Stimulated activated naive B cell treated with anti-CD40 and anti-IgM and Interleukin-4, amounts not matched to agents 10 μg/mL and 1 μg/mL and 100 μg/mL, for 72 hours (primary cell): ENCODE data around the gene SMG6.
"Not testable (repeated sequence)": the region's sequence is repeated elsewhere in the genome, so short reads cannot be mapped to it uniquely, and the experiment has no call there.

Experiments
- ATAC-seq, 2 donors: fragments of 150-1000 bp; cut with Tn5 transposase; replicated peaks; 2 replicates each; pipeline ENCODE4 v1.10.0; 2021; ENCODE audit warnings: moderate library complexity in 1 of 2
- DNase-seq: peaks from one replicate; pipeline ENCODE4 v3.0.0; 2021
- H3K27ac Mint-ChIP-seq: one replicate; pipeline ENCODE4 v1.8.0; 2022; ENCODE audit warnings: mild to moderate bottlenecking, mixed read lengths
- H3K27me3 Mint-ChIP-seq, 2 donors: one replicate each; pipeline ENCODE4 v1.8.0; 2022; ENCODE audit warnings: mixed read lengths in 2 of 2
- H3K36me3 Mint-ChIP-seq, 2 donors: one replicate each; pipeline ENCODE4 v1.8.0; 2022; ENCODE audit warnings: mixed read lengths in 2 of 2, mild to moderate bottlenecking in 1 of 2
- H3K4me1 Mint-ChIP-seq, 2 donors: one replicate each; pipeline ENCODE4 v1.8.0; 2022; ENCODE audit warnings: mixed read lengths in 2 of 2, mild to moderate bottlenecking in 1 of 2
- H3K4me3 Mint-ChIP-seq, 2 donors: one replicate each; pipeline ENCODE4 v1.8.0; 2022; ENCODE audit warnings: mild to moderate bottlenecking in 2 of 2, mixed read lengths in 2 of 2, moderate library complexity in 1 of 2
- H3K9me3 Mint-ChIP-seq, 2 donors: one replicate each; pipeline ENCODE4 v1.8.0; 2022; ENCODE audit warnings: mixed read lengths in 2 of 2, mild to moderate bottlenecking in 1 of 2

The SMG6 gene

GRCh38 chr17:2022647-2023240, 280.8 kb downstream of the SMG6 start:
- peaks cover 14 to 31% of the 10 kb centered on the region in 2 donors for H3K4me1 Mint-ChIP-seq
- H3K36me3 Mint-ChIP-seq: no peaks in the 10 kb centered on the region
- H3K9me3 Mint-ChIP-seq: no peaks in the 10 kb centered on the region
- peak overlapping the region in 1 of 2 donors; percentile 33 for H3K4me3 Mint-ChIP-seq
- H3K27ac Mint-ChIP-seq: no peak overlapping the region
- peaks cover 59 to 72% of the 10 kb centered on the region in 2 donors for H3K27me3 Mint-ChIP-seq
- DNase-seq (no peak), ATAC-seq (no peak)

DNA sequence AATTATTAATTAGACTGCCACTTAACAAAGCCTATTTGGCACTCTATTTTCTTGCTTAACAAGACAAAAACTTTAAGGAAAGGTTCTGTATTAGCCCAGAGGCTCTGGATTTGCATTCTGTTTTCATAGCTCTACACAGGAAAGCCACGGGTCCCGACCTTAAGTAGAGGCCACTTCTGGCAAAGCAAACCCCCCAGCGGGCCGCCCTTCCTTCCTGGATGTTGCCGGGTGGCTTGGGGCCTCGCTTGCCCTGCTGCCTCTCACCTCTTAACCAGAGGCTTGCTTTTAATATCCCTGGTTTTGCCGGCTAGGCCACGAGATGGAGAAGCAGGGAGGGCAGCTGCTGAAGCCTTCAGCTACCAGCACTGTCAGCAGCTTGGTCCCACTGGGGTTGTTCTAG, 282.9 kb downstream of the SMG6 start:
- no peak for ATAC-seq

GRCh38 chr17:2019723-2020122, 283.9 kb downstream of the SMG6 start:
- Mint-ChIP-seq H3K27me3 (peaks cover 54% of the 10 kb centered on the region in 2 donors), H3K36me3 (no peaks in the 10 kb centered on the region), H3K4me1 (peaks cover 4 to 20% of the 10 kb centered on the region in 2 donors), H3K4me3 (no peak overlapping the region), H3K9me3 (no peaks in the 10 kb centered on the region), H3K27ac (no peak overlapping the region)
- ATAC-seq: no peak
- no peak for DNase-seq

More for the DNA sequence above, 282.9 kb downstream of the SMG6 start:
- peaks cover 51 to 58% of the 10 kb centered on the region in 2 donors for H3K27me3 Mint-ChIP-seq
- H3K27ac Mint-ChIP-seq: no peak overlapping the region
- DNase-seq: no peak
- peaks cover 7 to 23% of the 10 kb centered on the region in 2 donors for H3K4me1 Mint-ChIP-seq
- H3K4me3 Mint-ChIP-seq: no peak overlapping the region
- no peaks in the 10 kb centered on the region for H3K36me3 Mint-ChIP-seq
- H3K9me3 Mint-ChIP-seq: no peaks in the 10 kb centered on the region

- ATAC-seq (no peak), DNase-seq (no peak)
- peaks cover 58% of the 10 kb centered on the region in 2 donors for H3K27me3 Mint-ChIP-seq
- no peak overlapping the region for H3K27ac Mint-ChIP-seq
- no peaks in the 10 kb centered on the region for H3K36me3 Mint-ChIP-seq
- peaks cover 2 to 13% of the 10 kb centered on the region in 2 donors for H3K4me1 Mint-ChIP-seq
- no peak overlapping the region for H3K4me3 Mint-ChIP-seq
- peaks cover 0 to under 1% of the 10 kb centered on the region in 2 donors for H3K9me3 Mint-ChIP-seq
Observed at GRCh38 chr17:2018716-2019510, 284.7 kb downstream of the SMG6 start.

DNA sequence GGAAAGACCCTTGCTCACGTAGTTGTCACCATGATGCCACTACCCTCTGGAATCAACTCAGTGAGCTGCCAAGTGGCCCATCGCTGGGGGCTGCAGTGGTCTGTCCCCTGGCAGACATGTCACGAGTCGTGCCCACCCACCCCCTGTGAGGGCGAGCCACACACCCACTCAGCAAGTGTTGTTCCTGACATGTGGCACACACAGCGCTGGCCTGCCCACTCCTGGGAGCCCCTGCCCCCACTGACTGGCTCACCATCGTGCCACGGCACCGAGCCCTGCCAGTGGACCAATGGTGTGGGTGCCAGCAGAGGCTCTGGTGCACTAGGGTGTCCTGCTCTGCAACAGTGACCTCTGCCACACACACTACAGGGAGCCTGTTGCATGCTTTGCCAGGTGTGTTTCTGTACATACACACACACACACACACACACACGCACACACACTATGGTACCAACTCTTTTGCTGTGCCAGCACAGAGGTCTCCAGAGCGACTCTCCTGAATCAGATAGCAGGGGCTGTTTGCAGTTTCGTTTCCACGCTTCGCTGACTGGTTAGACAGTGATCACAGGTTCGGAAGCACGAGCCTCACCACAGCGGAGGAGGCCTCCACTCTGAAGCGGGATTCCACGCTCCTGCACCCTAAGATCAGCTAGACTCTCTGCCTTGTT, 286.2 kb downstream of the SMG6 start:
- Mint-ChIP-seq H3K4me3 (no peak overlapping the region), H3K9me3 (peaks cover 0 to 3% of the 10 kb centered on the region in 2 donors), H3K4me1 (no peaks in the 10 kb centered on the region), H3K36me3 (no peaks in the 10 kb centered on the region), H3K27me3 (peaks cover 63 to 65% of the 10 kb centered on the region in 2 donors), H3K27ac (no peak overlapping the region)
- ATAC-seq: peak; percentile 23 to 60
- DNase-seq: no peak

GRCh38 chr17:2016494-2016893, 287.1 kb downstream of the SMG6 start:
- Mint-ChIP-seq H3K36me3 (no peaks in the 10 kb centered on the region), H3K4me3 (no peak overlapping the region), H3K27me3 (peaks cover 68 to 73% of the 10 kb centered on the region in 2 donors), H3K4me1 (no peaks in the 10 kb centered on the region), H3K27ac (no peak overlapping the region), H3K9me3 (peaks cover 0 to 3% of the 10 kb centered on the region in 2 donors)
- no peak for DNase-seq
- ATAC-seq: no peak

GRCh38 chr17:2015314-2015713, 288.3 kb downstream of the SMG6 start:
- Mint-ChIP-seq H3K36me3 (no peaks in the 10 kb centered on the region), H3K4me3 (no peak overlapping the region), H3K27me3 (peaks cover 68 to 72% of the 10 kb centered on the region in 2 donors), H3K27ac (no peak overlapping the region), H3K4me1 (no peaks in the 10 kb centered on the region), H3K9me3 (peaks cover 0 to 3% of the 10 kb centered on the region in 2 donors)
- ATAC-seq (no peak), DNase-seq (no peak)

DNA sequence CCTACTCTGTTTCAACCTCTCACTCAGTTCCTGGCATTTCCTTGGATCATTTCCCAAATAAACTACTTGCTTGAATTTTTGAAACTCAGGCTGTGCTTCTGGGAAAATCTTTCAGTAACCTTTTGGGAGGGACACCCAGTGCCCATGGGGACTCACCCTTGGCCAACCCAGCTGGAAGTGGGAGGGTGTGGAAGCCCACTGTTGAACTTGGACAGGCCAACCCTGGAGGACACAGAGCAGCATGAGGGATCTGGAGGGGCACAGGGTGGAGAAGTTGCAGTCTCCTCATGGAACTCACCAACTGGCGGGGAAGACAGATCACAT, 289.6 kb downstream of the SMG6 start:
- DNase-seq: no peak
- H3K4me3 Mint-ChIP-seq: no peak overlapping the region
- no peak for ATAC-seq
- H3K27ac Mint-ChIP-seq: no peak overlapping the region
- no peaks in the 10 kb centered on the region for H3K36me3 Mint-ChIP-seq
- H3K9me3 Mint-ChIP-seq: peaks cover 0 to 3% of the 10 kb centered on the region in 2 donors
- H3K4me1 Mint-ChIP-seq: no peaks in the 10 kb centered on the region
- H3K27me3 Mint-ChIP-seq: peaks cover 55 to 60% of the 10 kb centered on the region in 2 donors

DNA sequence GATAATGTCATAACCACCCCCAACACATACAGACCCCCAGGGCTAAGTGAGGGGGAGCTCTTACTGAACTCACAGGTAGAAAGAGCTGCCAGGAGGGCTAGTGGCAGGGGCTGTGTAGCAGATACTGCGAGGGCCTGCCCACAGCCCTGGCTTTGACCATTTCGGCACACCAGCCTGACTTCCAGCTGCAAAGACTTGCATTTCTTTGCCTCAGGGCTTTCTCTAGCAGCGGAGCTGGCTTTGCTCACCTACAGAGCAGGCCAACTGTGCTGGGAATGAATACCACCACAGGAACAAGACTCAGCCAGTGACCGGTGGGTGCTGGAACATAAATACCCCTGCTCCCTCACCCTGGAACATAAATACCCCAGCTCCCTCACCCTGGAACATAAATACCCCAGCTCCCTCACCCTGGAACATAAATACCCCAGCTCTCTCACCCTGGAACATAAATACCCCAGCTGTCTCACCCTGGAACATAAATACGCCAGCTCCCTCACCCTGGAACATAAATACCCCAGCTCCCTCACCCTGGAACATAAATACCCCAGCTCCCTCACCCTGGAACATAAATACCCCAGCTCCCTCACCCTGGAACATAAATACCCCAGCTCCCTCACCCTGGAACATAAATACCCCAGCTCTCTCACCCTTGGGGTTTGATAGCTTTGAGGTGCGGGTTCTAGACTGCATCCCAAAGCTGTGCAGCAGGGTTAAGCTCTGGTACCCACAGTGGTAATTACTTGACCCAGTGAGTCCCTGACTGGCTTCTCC, 290.2 kb downstream of the SMG6 start:
- not testable (repeated sequence) for H3K9me3 Mint-ChIP-seq, H3K36me3 Mint-ChIP-seq, ATAC-seq, H3K4me3 Mint-ChIP-seq, DNase-seq, H3K4me1 Mint-ChIP-seq, H3K27ac Mint-ChIP-seq
- H3K27me3 Mint-ChIP-seq: peaks cover 52 to 61% of the 10 kb centered on the region in 2 donors

DNA sequence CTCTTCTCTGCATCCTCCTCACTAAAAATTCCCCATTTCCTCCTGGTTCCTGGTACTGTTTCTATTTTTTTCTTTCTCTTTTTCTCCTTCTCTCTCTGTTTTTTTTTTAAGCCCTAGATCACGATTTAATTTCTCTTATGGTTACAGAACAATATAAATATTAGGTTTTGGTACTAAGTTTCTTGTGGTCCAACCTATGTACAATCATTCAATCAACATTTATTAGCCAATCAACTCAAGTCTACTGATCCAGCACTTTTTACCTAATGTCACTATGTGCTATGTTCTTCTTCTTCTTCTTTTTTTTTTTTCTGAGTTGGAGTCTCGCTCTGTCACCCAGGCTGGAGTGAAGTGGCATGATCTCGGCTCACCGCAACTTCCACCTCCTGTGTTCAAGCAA, 291.1 kb downstream of the SMG6 start:
- no peak overlapping the region for H3K27ac Mint-ChIP-seq

DNA sequence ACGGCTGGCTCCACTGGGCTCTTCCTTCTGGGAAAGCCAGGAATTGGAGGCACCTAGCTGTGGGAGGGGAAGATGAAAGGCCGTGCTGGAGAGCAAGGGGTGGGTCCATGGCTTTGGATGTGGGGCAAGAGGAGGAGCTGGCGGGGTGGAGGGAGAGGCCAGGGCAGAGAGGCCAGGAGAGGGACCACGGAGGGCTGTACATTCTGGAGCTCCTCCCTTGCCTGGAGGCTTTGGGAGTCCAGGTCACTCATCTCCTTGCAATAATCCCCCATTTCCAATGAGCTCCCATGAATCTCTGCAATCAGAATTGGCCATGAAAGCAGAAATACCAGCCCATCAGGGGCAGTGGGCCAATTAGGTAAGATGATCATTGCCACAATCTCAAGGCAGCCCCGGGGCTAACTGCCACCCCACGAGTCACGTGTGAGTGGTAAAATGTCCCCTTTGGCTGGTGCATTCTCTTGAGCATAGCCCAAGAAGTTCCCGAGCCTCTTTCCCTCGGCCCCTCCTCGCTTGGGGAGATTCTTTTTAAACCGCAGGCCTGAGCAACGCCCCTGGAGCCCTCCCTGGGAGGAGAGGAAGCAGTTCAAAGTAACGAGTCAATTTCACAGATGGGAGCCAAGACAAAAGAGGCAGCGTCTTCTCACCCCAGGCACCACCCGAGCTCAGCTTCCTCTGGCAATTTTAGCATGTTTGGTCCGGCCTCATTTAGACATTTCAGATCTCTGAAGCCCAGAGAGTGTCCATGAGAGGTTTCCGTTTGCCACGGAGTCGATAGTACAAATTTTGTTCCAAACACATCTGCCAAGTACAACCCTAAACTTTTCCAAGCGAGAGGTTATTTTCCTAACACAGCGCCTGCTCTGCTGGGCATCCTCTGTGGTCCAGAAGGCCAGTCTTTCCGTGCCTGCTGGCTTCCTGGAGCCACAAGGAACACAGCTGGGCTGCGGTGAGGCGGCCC, 291.9 kb downstream of the SMG6 start:
- peaks cover 39 to 54% of the 10 kb centered on the region in 2 donors for H3K27me3 Mint-ChIP-seq
- H3K9me3 Mint-ChIP-seq: peaks cover 0 to 3% of the 10 kb centered on the region in 2 donors
- no peaks in the 10 kb centered on the region for H3K36me3 Mint-ChIP-seq
- H3K4me3 Mint-ChIP-seq: no peak overlapping the region
- DNase-seq (no peak), ATAC-seq (no peak)
- no peaks in the 10 kb centered on the region for H3K4me1 Mint-ChIP-seq
- H3K27ac Mint-ChIP-seq: no peak overlapping the region

More for the DNA sequence above, 291.1 kb downstream of the SMG6 start:
- Mint-ChIP-seq H3K27me3 (peaks cover 43 to 53% of the 10 kb centered on the region in 2 donors), H3K9me3 (peaks cover 0 to 3% of the 10 kb centered on the region in 2 donors), H3K4me1 (no peaks in the 10 kb centered on the region), H3K36me3 (no peaks in the 10 kb centered on the region), H3K4me3 (no peak overlapping the region)
- no peak for DNase-seq
- no peak for ATAC-seq
